AG04450 (cell line): Measurements from ENCODE around the gene NAA10. TPM values are rescaled to one million over a fixed set of nuclear protein-coding genes. Genes with fewer than 3 reads are reported as not detected.

Experiments used
- CTCF ChIA-PET: fragments of 300-600, 350-600 bp; formaldehyde crosslinking; extraction: SDS; loops from one replicate; lab custom pipeline; 2022; ENCODE audit warnings: antibody characterized with exemption, inconsistent platforms; lab: Charles Lee
- POLR2A ChIA-PET: fragments of 350-600 bp; formaldehyde crosslinking; extraction: SDS; loops from one replicate; lab custom pipeline; 2021; ENCODE audit warnings: antibody characterized with exemption, inconsistent platforms; lab: Yijun Ruan, JAX
- DNase-seq: peaks from one replicate; pipeline ENCODE4 v3.0.0-alpha.2; 2011; ENCODE audit warnings: low read depth, low spot score
- H3K27ac ChIP-seq: one replicate; pipeline ENCODE4 v1.5.1; 2012; ENCODE audit warnings: low read depth, low read length, control low read depth
- H3K27me3 ChIP-seq: one replicate; pipeline ENCODE4 v1.6.0; 2012; ENCODE audit warnings: low read length; ENCODE audit not compliant: control insufficient read depth, insufficient read depth
- H3K4me3 ChIP-seq: 2 replicates; pipeline ENCODE4 v1.5.1; 2011; ENCODE audit warnings: mild to moderate bottlenecking, low read depth, low read length, control low read depth
- H3K9me3 ChIP-seq: 2 replicates; pipeline ENCODE4 v1.5.1; 2012; ENCODE audit warnings: low read length; ENCODE audit not compliant: control insufficient read depth, insufficient read depth
- CTCF ChIP-seq: IDR thresholded peaks from 2 replicates; pipeline ENCODE4 v1.5.1; 2011; ENCODE audit warnings: low read depth, low read length, control low read depth, inconsistent platforms
- polyA plus RNA-seq: library from polyadenylated mRNA; depleted of rRNA; stranded (reverse); fragments of >200 nt; gene quantifications from 2 replicates; pipeline ENCODE4 v1.2.3, GENCODE V29; 2011; rRNA removed
- small RNA-seq: library from RNA; depleted of rRNA; stranded (forward); fragments of <200 nt; gene quantifications from one replicate; pipeline ENCODE3, GENCODE V24; 2012; ENCODE audit warnings: low read depth; ENCODE audit not compliant: insufficient read length

NAA10 gene
- polyA plus RNA-seq, 1 experiment, result 42.9 TPM

- Histone ChIP-seq H3K9me3 (no peaks in the 10 kb centered on the region), H3K27me3 (peaks cover 51% of the 10 kb centered on the region), H3K4me3 (no peak overlapping the region), H3K27ac (no peak overlapping the region)
- no peak for TF ChIP-seq CTCF
- ChIA-PET POLR2A (no interaction called here), CTCF (no interaction called here)
- no peak for DNase-seq
Measured at GRCh38 chrX:153880440-153880815, 54.4 kb downstream of the NAA10 start.

GRCh38 chrX:153879741-153880439 lies 54.9 kb downstream of the NAA10 start:
- CTCF ChIA-PET, result no interaction called here
- DNase-seq, result no peak
- H3K27me3 ChIP-seq, result peaks cover 46% of the 10 kb centered on the region
- no peaks in the 10 kb centered on the region for H3K9me3 ChIP-seq
- POLR2A ChIA-PET, result no interaction called here
- no peak overlapping the region for H3K4me3 ChIP-seq
- H3K27ac ChIP-seq, result no peak overlapping the region
- no peak for TF ChIP-seq CTCF

Small RNA genes lying within 50 kb of the gene (small RNA-seq; reads per million reads assigned to genes)
- not detected for gene MIR3202-1

Other genes starting within 250 kb of the NAA10 start
- gene SLC6A8, start 247.1 kb downstream of the NAA10 start, polyA plus RNA-seq, result 6.9 and 12.3 TPM in 2 replicates
- gene BCAP31, start 210.7 kb downstream of the NAA10 start, polyA plus RNA-seq, result 108 and 114 TPM in 2 replicates
- gene ABCD1, start 210.2 kb downstream of the NAA10 start, polyA plus RNA-seq, result 4.2 and 5.8 TPM in 2 replicates
- 4.6 and 5.5 TPM in 2 replicates for gene PLXNB3, start 170.8 kb downstream of the NAA10 start, polyA plus RNA-seq
- 0.27 and 0.51 TPM in 2 replicates for gene SRPK3, start 154.0 kb downstream of the NAA10 start, polyA plus RNA-seq
- 42.8 and 60.7 TPM in 2 replicates for gene IDH3G, start 140.7 kb downstream of the NAA10 start, polyA plus RNA-seq
- 277 and 363 TPM in 2 replicates for gene SSR4, start 140.4 kb downstream of the NAA10 start, polyA plus RNA-seq
- 0.04 and 0.29 TPM in 2 replicates for gene PDZD4, start 104.5 kb downstream of the NAA10 start, polyA plus RNA-seq
- 0.06 and 0.10 TPM in 2 replicates for gene L1CAM, start 48.9 kb downstream of the NAA10 start, polyA plus RNA-seq
- not detected in 2 replicates for gene AVPR2, start 30.4 kb downstream of the NAA10 start, polyA plus RNA-seq
- gene ARHGAP4, start 8.8 kb downstream of the NAA10 start, polyA plus RNA-seq, result 0.12 and 0.16 TPM in 2 replicates
- 0.14 and 0.16 TPM in 2 replicates for gene RENBP, start 9.6 kb upstream of the NAA10 start, polyA plus RNA-seq
- gene HCFC1, start 36.8 kb upstream of the NAA10 start, polyA plus RNA-seq, result 2.7 and 5.8 TPM in 2 replicates
- 3.2 and 3.9 TPM in 2 replicates for gene TMEM187, start 37.7 kb upstream of the NAA10 start, polyA plus RNA-seq
- 31.6 and 36.7 TPM in 2 replicates for gene IRAK1, start 84.9 kb upstream of the NAA10 start, polyA plus RNA-seq
- 12.4 and 12.8 TPM in 2 replicates for gene MECP2, start 162.7 kb upstream of the NAA10 start, polyA plus RNA-seq
- not detected in 2 replicates for gene OPN1LW, start 209.2 kb upstream of the NAA10 start, polyA plus RNA-seq
- gene OPN1MW, start 247.6 kb upstream of the NAA10 start, polyA plus RNA-seq, result not detected in 2 replicates